ENCODE results near the gene VWDE. TPM values are rescaled to one million over a fixed set of nuclear protein-coding genes. Genes with fewer than 3 reads are reported as not detected.

VWDE gene
- total and polyA plus RNA-seq, 12 donors = 0.05 to 0.37 (median 0.07) TPM; not detected in 9

GRCh38 chr7:12418452-12418851, 14.8 kb upstream of the VWDE start:
- intact Hi-C loops (cut with DNase I) = no loop called here
- Histone ChIP-seq H3K36me3 (no peaks in the 10 kb centered on the region), H3K4me1 (no peaks in the 10 kb centered on the region), H3K27me3 (no peaks in the 10 kb centered on the region), H3K4me3 (no peak overlapping the region), H3K27ac (no peak overlapping the region), H3K9me3 (peaks cover 0 to 3% (median 0%) of the 10 kb centered on the region in 11 donors)
- TF ChIP-seq CTCF (IDR thresholded peaks at IDR 0.05) = no peak
- ATAC-seq (no peak), DNase-seq (no peak)

GRCh38 chr7:12415072-12415471, 11.4 kb upstream of the VWDE start:
- no peak for TF ChIP-seq CTCF (IDR thresholded peaks at IDR 0.05)
- no peaks in the 10 kb centered on the region for H3K36me3 ChIP-seq
- no peak for ATAC-seq
- intact Hi-C loops (cut with DNase I) = no loop called here
- H3K27me3 ChIP-seq = no peaks in the 10 kb centered on the region
- no peak for DNase-seq
- no peaks in the 10 kb centered on the region for H3K4me1 ChIP-seq
- no peak overlapping the region for H3K4me3 ChIP-seq
- H3K27ac ChIP-seq = no peak overlapping the region
- H3K9me3 ChIP-seq = peaks cover 0 to 21% (median 0%) of the 10 kb centered on the region in 11 donors

GRCh38 chr7:12412407-12412806, 8.7 kb upstream of the VWDE start:
- no peak for DNase-seq
- Histone ChIP-seq H3K27me3 (no peaks in the 10 kb centered on the region), H3K9me3 (peaks cover 0 to 25% (median 0%) of the 10 kb centered on the region in 11 donors), H3K36me3 (no peaks in the 10 kb centered on the region), H3K4me3 (no peak overlapping the region), H3K27ac (no peak overlapping the region), H3K4me1 (no peaks in the 10 kb centered on the region)
- ATAC-seq = no peak
- WGBS, 2 donors = 90 to 100% methylated on average over 1 of the region's 1 CpG
- intact Hi-C loops (cut with DNase I) = no loop called here
- TF ChIP-seq CTCF (IDR thresholded peaks at IDR 0.05) = no peak

- ATAC-seq (no peak), DNase-seq (no peak)
- H3K4me3 ChIP-seq = no peak overlapping the region
- no peak for TF ChIP-seq CTCF (IDR thresholded peaks at IDR 0.05)
- no peaks in the 10 kb centered on the region for H3K27me3 ChIP-seq
- no peaks in the 10 kb centered on the region for H3K36me3 ChIP-seq
- peaks cover 0 to 27% (median 0%) of the 10 kb centered on the region in 11 donors for H3K9me3 ChIP-seq
- intact Hi-C loops (cut with DNase I) = no loop called here
- H3K4me1 ChIP-seq = no peaks in the 10 kb centered on the region
- H3K27ac ChIP-seq = no peak overlapping the region
Measured at GRCh38 chr7:12410523-12410922, 6.9 kb upstream of the VWDE start.
